GM12874 (cell line): ENCODE data around the gene RPL9.

Experiments
- TF ChIP-seq, protein P1 (sequence below): IDR thresholded peaks from 2 replicates; pipeline ENCODE4 v1.5.1; 2011; ENCODE audit warnings: low read depth, mild to moderate bottlenecking, control low read depth, low read length, moderate library complexity; ENCODE audit not compliant: insufficient read depth

The RPL9 gene

DNA sequence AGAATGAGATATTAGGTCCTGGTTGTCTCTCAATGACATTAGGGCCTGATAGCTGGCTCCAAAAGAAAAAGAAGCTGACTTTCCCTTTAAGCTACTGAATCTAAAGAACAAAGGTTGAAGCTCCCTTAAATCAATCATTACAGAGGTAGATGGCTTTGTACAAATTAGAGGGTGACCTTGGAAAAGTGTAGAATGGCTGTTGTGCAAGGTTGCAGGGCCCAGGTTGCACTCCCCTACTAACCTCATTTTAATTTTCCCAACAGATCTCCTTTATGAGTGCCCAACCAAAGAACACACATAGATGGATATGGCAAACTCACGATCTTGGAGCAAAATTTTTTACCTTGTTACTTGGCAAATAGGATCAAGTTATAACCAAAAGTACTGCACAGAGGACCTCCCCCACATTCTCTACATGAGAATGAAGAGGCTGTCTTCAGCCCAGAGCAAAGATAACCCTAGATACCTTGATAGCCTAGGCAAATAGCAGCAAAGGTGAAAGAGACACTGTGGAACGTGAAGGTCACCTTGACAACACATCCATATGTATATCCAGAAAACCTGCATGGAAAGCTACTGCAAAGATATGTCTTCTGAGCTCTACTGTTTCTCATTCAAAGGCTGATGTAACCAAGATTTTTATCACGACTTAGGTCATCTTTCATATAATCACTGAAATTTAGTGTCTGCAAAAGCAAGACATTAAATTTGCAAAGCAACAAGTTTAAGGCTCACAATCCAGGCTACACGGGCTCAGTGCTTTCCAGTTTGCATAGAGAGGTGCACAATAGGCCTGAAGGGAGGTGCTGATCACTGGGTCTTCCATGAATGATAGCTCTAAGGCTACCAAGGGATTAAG lies 29.0 kb downstream of the RPL9 start:
- TF ChIP-seq, protein P1, sequence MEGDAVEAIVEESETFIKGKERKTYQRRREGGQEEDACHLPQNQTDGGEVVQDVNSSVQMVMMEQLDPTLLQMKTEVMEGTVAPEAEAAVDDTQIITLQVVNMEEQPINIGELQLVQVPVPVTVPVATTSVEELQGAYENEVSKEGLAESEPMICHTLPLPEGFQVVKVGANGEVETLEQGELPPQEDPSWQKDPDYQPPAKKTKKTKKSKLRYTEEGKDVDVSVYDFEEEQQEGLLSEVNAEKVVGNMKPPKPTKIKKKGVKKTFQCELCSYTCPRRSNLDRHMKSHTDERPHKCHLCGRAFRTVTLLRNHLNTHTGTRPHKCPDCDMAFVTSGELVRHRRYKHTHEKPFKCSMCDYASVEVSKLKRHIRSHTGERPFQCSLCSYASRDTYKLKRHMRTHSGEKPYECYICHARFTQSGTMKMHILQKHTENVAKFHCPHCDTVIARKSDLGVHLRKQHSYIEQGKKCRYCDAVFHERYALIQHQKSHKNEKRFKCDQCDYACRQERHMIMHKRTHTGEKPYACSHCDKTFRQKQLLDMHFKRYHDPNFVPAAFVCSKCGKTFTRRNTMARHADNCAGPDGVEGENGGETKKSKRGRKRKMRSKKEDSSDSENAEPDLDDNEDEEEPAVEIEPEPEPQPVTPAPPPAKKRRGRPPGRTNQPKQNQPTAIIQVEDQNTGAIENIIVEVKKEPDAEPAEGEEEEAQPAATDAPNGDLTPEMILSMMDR: no peak

DNA sequence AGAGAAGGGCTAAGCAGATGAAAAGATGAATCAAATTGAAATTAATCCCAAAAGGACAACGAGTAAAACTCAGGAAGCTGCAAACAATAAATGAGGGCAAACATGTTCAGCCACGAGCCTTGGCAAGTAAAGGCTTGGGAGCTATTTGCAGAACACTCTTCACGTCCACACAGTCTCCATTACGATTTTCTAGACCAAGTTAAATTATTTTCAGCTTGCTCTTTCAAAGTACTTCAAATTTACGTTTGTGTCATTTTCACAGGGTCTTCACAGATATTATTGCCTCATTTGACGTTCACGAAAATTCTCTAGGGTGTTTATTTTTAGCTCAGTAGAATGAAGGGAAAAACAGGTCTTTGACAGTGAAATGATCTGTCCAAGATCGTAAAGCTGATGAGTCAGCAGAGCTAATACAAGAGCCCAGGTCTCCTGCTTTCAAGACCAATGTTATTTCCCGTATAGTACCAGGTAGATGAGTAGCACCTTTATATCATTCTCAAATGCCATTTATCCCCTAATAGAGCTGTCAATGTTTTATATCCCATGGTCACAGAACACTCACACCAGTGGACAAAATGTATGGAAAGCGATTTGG lies 31.1 kb downstream of the RPL9 start:
- TF ChIP-seq, protein P1: no peak

DNA sequence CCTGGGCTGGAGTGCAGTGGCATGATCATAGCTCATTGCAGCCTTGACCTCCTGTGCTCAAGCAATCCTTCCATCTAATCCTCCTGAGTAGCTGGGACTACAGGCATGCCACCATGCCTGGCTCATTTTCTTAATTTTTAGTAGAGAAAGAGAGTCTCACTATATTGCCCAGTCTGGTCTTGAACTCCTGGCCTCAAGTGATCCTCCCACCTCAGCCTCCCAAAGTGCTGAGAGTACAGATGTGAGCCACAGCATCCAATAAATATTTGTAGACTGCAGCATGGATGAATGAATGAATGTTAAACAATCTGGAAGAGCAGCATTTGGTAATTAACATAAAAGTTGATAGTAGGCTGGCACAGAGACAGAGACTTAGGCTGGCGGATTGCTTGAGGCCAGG lies 32.0 kb downstream of the RPL9 start:
- TF ChIP-seq, protein P1: no peak

- TF ChIP-seq, protein P1: no peak
These were observed 36.5 kb downstream of the RPL9 start for GRCh38 chr4:39422247-39422646.

DNA sequence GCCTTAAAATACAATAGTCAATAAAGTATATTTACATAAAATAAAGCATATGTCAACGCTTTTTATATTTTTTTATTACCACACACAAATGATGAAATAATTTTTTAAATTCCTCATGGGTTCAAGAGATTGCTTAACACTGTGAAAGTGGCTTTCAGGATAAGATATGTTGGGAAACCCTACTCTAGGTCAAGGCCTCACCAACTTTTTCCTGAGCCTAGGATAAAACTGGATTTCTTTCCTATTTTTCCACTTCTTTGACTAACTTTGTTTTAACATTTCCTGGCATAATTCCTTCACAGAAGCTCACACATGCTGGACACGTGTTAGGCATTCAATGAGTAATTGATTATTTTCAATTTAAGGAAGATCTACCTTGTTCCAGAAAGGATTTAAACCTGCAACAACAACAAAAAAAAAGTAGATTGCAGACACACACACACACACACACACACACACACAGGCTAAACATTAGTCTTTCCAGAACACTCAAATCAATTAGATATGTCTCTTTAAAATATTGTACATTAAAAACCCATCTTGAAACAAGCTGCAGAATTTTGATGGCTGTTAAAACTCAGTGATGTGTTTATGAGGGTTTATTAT lies 42.9 kb downstream of the RPL9 start:
- TF ChIP-seq, protein P1: no peak

GRCh38 chr4:39410415-39410814 lies 48.3 kb downstream of the RPL9 start:
- TF ChIP-seq, protein P1: no peak

DNA sequence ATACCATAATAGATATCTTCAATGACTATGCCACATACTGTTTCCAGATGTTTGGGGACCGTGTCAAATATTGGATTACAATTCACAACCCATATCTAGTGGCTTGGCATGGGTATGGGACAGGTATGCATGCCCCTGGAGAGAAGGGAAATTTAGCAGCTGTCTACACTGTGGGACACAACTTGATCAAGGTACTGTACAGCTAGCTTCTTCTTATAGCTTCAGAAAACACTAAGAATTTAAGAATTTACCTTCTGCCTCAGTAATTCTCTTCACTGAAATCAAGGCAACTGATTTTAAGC lies 51.2 kb downstream of the RPL9 start:
- TF ChIP-seq, protein P1: no peak
